Transverse colon (tissue), 3 donors: Measurements from ENCODE around the gene ABAT.

ENCODE experiments used
- POLR2A ChIP-seq: fragments of 450-650 bp; IDR thresholded peaks from one replicate; pipeline ENCODE4 v1.6.1; 2016; ENCODE audit warnings: antibody characterized with exemption, mild to moderate bottlenecking, moderate library complexity
- POLR2AphosphoS5 ChIP-seq, 3 donors: sonication (generic); formaldehyde crosslinking; IDR thresholded peaks; one replicate each; pipeline ENCODE4 v1.6.1; 2016; ENCODE audit warnings: antibody characterized with exemption in 3 of 3

GRCh38 chr16:8727857-8728618, 53.6 kb downstream of the ABAT start:
- no peak for TF ChIP-seq POLR2AphosphoS5 (IDR thresholded peaks at IDR 0.05)
- TF ChIP-seq POLR2A, result no peak
